CD4-positive, alpha-beta T cell treated with Interleukin-10 for 1 hour (primary cell): ENCODE data around the gene AP4E1.
"Not testable (repeated sequence)": the region's sequence is repeated elsewhere in the genome, so short reads cannot be mapped to it uniquely, and the experiment has no call there.

Experiments used
- DNase-seq: peaks from one replicate; pipeline ENCODE4 v3.0.0-alpha.2; 2020

Gene AP4E1

DNA sequence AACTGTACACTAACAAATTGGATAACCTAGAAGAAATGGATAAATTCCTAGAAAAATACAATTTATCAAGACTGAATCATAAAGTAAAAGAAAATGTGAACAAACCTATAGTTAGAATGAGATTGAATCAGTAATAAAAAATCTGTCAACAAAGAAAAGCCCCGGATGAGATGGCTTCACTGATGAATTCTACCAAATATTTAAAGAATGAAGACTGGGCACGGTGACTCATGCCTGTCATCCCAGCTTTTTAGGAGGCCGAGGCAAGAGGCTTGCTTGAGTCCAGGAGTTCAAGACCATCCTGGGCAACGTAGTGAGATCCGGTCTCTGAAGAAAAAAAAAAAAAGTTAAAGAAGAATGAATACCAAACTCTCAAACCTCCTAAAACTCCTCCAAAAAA, 17.7 kb upstream of the AP4E1 start:
- no peak for DNase-seq

GRCh38 chr15:50891159-50891558, 17.3 kb upstream of the AP4E1 start:
- no peak for DNase-seq

DNA sequence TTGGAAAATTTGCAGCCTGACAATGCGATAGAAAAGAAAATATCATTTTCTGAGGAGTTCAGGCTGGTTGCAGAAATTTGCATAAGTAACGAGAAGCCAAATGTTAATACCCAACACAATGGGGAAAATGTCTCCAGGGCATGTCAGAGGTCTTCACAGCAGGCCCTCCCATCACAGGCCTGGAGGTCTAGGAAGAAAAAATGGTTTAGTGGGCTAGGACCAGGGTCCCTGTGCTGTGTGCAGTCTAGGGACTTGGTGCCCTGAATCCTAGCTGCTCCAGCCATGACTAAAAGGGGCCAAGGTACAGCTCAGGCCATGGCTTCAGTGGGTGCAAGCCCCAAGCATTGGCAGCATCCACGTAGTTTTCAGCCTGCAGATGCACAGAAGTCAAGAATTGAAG, 14.5 kb upstream of the AP4E1 start:
- no peak for DNase-seq

DNA sequence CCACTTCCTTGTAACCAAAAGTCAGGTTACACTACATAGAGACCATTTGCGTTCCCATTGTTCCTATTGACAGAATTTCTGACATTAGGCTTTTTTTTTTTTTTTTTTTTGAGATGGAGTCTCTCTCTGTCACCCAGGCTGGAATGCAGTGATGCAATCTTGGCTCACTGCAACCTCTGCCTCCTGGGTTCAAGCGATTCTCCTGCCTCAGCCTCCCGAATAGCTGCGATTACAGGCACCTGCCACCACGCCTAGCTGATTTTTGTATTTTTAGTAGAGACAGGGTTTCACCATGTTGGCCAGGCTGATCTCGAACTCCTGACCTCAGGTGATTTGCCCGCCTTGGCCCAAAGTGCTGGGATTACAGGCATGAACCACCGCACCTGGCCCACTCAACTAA, 7.1 kb upstream of the AP4E1 start:
- not testable (repeated sequence) for DNase-seq

DNA sequence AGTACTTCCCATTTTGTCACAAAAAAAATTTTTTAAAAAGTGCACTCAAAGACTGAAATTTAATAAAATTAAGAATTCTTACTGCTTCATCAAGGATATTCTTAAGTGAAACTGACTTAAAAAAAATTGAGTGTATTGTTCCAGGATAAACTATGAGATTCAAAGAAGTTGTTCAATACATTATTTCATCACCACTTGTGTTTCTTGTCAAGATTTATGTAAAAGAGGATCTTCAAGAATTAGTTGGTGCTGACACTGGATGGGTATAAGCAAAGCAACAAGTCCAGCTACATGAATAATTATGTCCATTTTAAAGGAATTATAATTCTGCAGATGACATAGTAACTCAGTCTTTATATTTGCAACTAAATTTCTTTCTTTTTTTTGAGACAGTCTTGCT, 4.3 kb upstream of the AP4E1 start:
- no peak for DNase-seq

GRCh38 chr15:50905055-50905454, 3.4 kb upstream of the AP4E1 start:
- DNase-seq, result no peak

- DNase-seq, result peak; percentile 88
These were observed 1.4 kb upstream of the AP4E1 start for GRCh38 chr15:50906954-50907600.

DNA sequence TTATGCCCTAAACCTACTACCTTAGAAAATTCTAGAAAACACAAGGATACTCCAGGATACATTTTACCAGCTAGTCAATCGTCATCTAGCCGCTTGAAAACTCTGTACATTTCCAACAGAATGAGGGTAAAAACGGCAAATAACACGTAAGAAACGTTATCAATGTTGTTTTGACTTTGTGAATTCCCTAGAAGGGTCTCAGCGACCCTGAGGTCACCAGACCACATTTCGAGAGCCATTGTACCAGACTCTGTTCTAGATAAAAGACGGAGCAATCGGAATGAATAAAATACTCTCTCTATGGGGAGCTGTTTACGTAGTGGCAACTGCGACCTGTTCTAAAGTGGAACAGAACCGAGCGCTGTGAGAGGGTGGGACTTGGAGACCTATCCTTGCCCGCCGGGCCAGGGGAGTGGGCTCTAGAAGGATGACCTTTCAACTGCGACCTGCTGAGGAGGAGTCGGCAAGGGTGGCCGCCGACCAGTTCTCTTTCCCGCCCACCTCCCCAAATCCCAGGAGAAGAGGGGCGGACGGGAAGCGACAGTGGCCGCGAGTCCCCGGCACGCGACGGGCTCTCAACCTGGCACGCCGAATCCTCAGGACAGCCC, 778 bp upstream of the AP4E1 start:
- DNase-seq, result peak; percentile 62

- DNase-seq, result no peak
These were observed 481 bp downstream of the AP4E1 start for GRCh38 chr15:50909010-50909317.

DNA sequence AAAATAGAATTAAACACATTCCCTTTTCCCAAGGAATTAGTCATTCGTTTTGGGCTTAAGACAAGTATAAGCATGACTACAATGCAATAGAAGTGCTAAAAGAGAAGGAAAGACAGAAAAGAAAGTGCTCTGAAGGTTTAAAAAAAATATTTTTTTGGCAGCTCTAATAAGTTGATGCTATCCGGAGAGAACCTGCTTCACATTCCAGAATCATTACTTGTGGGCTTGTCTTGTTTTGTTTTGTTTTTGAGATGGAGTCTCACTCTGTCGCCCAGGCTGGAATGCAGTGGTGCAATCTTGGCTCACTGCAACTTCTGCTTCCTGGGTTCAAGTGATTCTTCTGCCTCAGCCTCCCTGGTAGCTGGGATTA, 1.9 kb downstream of the AP4E1 start:
- not testable (repeated sequence) for DNase-seq

DNA sequence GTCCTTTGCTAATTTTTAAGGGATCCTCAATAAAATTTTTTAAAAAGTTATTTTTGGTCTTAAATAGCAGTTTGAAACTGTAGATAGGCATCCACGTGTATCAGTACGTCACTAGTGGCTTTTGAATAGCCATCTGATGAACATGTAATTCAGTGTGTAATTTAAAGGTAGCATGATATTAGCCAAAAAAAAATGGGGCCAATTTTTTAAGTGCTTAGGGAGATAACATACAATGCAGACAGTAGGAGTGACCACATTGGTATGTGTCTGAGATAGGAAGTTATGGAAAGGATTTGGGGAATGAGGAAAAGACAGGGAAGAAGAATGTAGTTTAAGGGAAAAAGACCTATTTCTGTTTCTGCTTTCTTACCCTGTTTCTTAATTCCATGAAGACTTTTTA, 2.5 kb downstream of the AP4E1 start:
- DNase-seq, result no peak

DNA sequence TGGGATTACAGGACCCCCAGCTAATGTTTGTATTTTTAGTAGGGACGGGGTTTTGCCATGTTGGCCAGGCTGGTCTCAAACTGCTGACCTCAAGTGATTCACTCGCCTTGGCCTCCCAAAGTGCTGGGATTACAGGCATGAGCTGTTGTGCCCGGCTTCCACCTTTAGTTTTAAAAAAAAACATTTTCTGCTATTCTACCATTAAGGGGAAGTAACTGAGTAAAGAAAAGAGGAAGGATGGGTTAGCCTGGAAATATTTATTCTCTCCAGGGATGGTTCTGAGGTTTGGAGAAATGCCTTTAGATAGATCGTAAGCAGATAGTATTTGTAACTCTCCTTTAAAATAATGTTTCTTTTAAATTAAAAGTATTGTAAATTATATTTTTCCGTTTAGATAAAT, 3.1 kb downstream of the AP4E1 start:
- no peak for DNase-seq

GRCh38 chr15:50916400-50916799, 7.9 kb downstream of the AP4E1 start:
- DNase-seq, result no peak

DNA sequence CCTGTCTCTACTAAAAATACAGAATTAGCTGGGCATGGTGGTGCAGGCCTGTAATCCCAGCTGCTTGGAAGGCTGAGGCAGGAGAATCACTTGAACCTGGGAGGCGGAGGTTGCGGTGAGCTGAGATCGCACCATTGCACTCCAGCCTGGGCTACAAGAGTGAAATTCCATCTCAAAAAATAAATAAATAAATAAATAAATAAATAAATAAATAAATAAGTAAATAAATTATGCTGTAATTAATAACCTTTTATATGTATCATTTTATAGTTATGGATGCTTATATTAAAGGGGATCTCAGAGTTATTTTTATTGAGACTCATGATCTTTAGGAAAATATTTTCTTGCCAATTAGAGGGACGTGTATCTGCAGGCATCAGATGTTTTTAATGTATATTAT, 10.9 kb downstream of the AP4E1 start:
- not testable (repeated sequence) for DNase-seq

DNA sequence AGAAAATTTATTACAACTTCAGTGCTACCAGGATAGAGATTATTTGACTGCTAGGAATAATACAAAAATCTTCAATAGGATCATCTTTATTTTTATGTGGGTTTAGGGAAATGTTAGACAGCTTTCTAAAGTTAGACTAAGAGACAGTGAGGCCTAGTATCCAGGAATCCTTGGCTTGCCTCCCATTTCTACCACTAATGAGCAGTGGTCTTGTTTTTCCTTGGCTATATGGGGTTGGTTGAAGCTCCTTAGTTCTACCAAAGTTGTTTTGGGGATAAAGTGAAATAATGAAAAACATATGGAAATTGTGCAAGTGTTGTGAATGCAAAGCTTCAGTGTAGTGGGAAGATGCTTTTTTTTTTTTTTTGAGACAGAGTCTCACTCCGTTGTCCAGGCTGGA, 16.8 kb downstream of the AP4E1 start:
- no peak for DNase-seq

DNA sequence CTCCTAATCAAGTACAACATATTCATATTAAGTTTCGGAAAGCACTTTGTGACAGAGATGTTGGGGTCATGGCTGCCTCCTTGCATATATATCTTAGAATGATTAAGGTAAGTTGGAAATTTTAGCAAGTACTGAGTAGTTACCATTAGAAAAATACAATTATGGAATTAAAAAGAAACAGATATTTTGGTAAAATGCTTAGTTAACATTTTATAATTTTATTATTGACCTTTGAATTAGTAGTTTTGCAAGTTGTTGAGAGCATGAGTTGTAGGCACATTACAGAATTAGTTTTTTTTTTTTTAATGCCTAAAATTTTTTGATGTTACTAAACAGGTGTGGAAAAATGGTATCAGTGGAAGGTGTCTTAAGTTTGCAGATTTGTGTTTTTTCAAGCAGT, 20.6 kb downstream of the AP4E1 start:
- no peak for DNase-seq

- DNase-seq, result no peak
These were observed 22.3 kb downstream of the AP4E1 start for GRCh38 chr15:50930792-50931191.

DNA sequence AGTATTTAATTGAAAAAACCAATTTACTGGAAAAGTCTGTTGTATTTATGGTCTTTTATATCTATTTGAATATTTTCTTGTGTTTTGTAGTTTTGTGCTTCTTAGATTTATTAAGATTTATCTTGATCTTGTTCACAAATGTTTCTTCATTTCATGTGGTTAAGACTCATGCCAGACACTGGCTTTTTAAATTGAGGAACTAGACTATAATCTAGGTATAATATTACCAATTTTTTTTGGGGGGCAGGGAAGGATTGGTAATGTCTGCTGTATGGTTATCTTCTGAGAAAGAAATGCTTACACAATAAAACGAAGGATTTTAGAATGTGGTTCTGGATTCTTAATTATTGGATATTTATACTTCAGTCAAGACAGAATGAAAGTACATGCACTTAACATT, 24.9 kb downstream of the AP4E1 start:
- DNase-seq, result no peak

DNA sequence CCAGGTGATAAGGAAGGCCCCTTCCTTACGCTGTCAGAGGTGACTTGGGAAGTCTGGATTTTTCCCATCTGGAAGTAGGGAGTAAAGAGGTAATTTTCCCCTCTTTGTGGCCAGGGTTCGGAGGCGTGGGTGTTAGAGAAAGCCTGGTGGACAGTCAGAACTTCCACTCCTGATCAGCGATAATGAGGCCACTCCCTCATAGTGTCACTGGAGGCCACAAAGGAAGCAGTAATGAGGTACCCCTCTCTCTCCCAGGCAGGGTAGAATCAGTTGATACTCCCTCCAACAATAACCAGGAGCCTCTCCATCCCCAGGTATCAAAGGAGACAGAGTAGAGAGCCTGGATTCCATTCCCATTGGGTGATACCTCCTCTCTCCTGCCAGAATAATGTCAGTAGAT, 30.0 kb downstream of the AP4E1 start:
- no peak for DNase-seq

DNA sequence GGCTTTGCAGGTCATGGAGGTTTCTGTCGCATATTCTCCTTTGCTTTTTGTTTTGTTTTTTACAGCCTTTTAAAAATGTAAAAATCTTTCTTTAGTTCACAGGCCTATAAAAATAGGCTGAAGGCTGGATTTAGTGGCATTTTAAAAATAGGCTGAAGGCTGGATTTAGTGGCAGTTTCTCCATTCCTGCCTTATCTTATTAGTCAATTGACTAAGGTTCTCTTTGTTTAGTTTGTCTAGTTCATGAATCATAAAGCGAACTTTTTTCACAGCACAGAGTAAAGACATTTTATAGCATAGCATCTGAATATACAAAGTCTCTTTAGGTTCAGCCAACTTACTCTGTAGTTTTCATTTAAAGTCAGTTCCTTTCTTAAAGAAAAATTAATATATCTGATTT, 31.4 kb downstream of the AP4E1 start:
- no peak for DNase-seq

GRCh38 chr15:50940506-50940905, 32.0 kb downstream of the AP4E1 start:
- DNase-seq, result no peak

DNA sequence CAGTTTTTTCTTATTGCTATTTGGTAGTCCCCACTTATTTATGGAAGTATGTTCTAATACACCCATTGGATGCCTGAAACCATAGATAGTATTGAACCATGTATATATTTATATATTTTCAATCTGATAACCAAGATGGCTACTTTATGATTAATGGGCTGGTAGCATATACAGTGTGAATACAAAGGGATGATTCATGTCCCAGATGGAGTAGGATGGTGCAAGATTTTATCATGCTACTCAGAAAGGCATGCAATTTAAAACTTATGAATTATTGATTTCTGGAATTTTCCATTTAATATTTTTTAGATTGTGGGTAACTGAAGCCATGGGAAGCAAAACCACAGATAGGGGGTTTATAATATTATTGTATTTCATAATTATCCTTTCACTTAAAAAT, 35.2 kb downstream of the AP4E1 start:
- no peak for DNase-seq

GRCh38 chr15:50944672-50945071, 36.2 kb downstream of the AP4E1 start:
- no peak for DNase-seq

GRCh38 chr15:50945725-50946124, 37.2 kb downstream of the AP4E1 start:
- no peak for DNase-seq

DNA sequence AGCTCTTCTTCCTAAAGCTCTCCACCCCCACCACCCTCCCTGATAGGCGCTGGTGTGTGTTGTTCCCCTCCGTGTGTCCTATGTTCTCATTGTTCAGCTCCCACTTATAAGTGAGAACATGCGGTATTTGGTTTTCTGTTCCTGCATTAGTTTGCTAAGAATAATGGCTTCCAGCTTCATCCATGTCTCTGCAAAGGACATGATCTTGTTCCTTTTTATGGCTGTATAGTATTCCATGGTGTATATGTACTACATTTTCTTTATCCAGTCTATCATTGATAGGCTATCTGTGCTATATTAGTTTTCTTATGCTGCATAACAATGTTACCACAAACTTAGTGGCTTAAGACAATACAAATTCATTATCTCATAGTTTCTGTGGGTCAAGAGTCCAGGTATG, 42.3 kb downstream of the AP4E1 start:
- DNase-seq, result not testable (repeated sequence)

- DNase-seq, result no peak
These were observed 44.8 kb downstream of the AP4E1 start for GRCh38 chr15:50953302-50953701.
